K562 (cell line): ENCODE measurements around the gene GADD45G. TPM values are rescaled to one million over a fixed set of nuclear protein-coding genes. Genes with fewer than 3 reads are reported as not detected.

Experiments
- ATAC-seq: fragments of 200-7000 bp; cut with Tn5 transposase; 3 replicates; pipeline ENCODE4 v1.9.1; 2020; ENCODE audit warnings: moderate library complexity
- BruUV-seq: library from RNA; stranded (reverse); fragments of 400-500 nt; replicated peaks from 2 replicates; lab custom pipeline; 2021; lab: Mats Ljungman, UMichigan
- CTCF ChIA-PET: fragments of 300-600 bp; formaldehyde crosslinking; extraction: SDS; loops from one replicate; lab custom pipeline; 2021; ENCODE audit warnings: low intra/inter-chr PET ratio; lab: Yijun Ruan, JAX
- POLR2A ChIA-PET: fragments of 300-600, 350-650 bp; sonication (Branson Sonifier 250); formaldehyde crosslinking; extraction: SDS; loops from one replicate; lab custom pipeline; 2021; ENCODE audit warnings: antibody characterized with exemption, inconsistent platforms; lab: Yijun Ruan, JAX
- DNase-seq, 4 experiments: peaks; one replicate each; pipeline versions ENCODE4 v3.0.0 to v3.0.0-alpha.2; 2011 to 2018; ENCODE audit warnings: low spot score in 3 of 4, mixed read lengths in 3 of 4; ENCODE audit errors: extremely low read depth in 1 of 4
- FAIRE-seq: peaks from 2 replicates; lab custom pipeline; 2011; peaks lifted over from hg19 to GRCh38; lab: Jason Lieb, UNC
- H2AFZ ChIP-seq: 2 replicates; pipeline ENCODE4 v1.6.0; 2011; ENCODE audit warnings: low read depth, low read length, control low read depth, inconsistent platforms
- H3K27ac ChIP-seq: fragments of 200-600 bp; 3 replicates; pipeline ENCODE4 v1.8.0; 2011; ENCODE audit warnings: low read depth, mild to moderate bottlenecking, control low read depth, inconsistent platforms, low read length, moderate library complexity, mixed read lengths; ENCODE audit errors: extremely low read depth
- H3K27me3 ChIP-seq, 2 experiments: fragments of 300-600 bp in 1 of 2; 2 replicates in 1 of 2; 3 replicates in 1 of 2; pipeline versions ENCODE4 v1.6.0 to v1.8.0; 2011; ENCODE audit warnings: inconsistent platforms in 2 of 2, low read length in 2 of 2, mild to moderate bottlenecking in 1 of 2, mixed read lengths in 1 of 2, moderate library complexity in 1 of 2; ENCODE audit not compliant: control insufficient read depth in 2 of 2, insufficient read depth in 2 of 2
- H3K36me3 ChIP-seq: fragments of 300-600 bp; 3 replicates; pipeline ENCODE4 v1.8.0; 2011; ENCODE audit warnings: mild to moderate bottlenecking, low read length, inconsistent platforms; ENCODE audit not compliant: control insufficient read depth, insufficient read depth
- H3K4me1 ChIP-seq, 2 experiments: fragments of 200-600 bp in 1 of 2; replicated peaks in 1 of 2; 2 replicates in 1 of 2; 3 replicates in 1 of 2; pipeline versions ENCODE4 v1.5.1 to v1.8.0; 2011; ENCODE audit warnings: inconsistent platforms in 2 of 2, low read length in 2 of 2, mild to moderate bottlenecking in 1 of 2, mixed read lengths in 1 of 2, moderate library complexity in 1 of 2; ENCODE audit not compliant: control insufficient read depth in 2 of 2, insufficient read depth in 2 of 2
- H3K4me2 ChIP-seq: 2 replicates; pipeline ENCODE4 v1.6.1; 2011; ENCODE audit warnings: low read length, control low read depth, inconsistent platforms, mixed read lengths; ENCODE audit not compliant: insufficient read depth
- H3K4me3 ChIP-seq: fragments of 200-600 bp; sonication (generic), shearing (Covaris generic); 2 replicates; pipeline ENCODE4 v1.5.1; 2016; ENCODE audit warnings: control low read depth, inconsistent platforms
- H3K79me2 ChIP-seq: fragments of 200-600 bp; 3 replicates; pipeline ENCODE4 v1.8.0; 2011; ENCODE audit warnings: low read length, inconsistent platforms; ENCODE audit not compliant: control insufficient read depth, insufficient read depth
- H3K9ac ChIP-seq, 2 experiments: 2 replicates each; pipeline versions ENCODE4 v1.6.0 to v1.6.1; 2011; ENCODE audit warnings: low read depth in 2 of 2, low read length in 2 of 2, control low read depth in 1 of 2, inconsistent platforms in 1 of 2, mild to moderate bottlenecking in 1 of 2, mixed read lengths in 1 of 2; ENCODE audit not compliant: insufficient read depth in 1 of 2
- H3K9me1 ChIP-seq: one replicate; pipeline ENCODE4 v1.6.0; 2011; ENCODE audit warnings: inconsistent platforms, mild to moderate bottlenecking, low read length, moderate library complexity; ENCODE audit not compliant: control insufficient read depth, insufficient read depth
- H3K9me3 ChIP-seq: replicated peaks from 2 replicates; pipeline ENCODE4 v1.5.1; 2011; ENCODE audit warnings: low read depth, low read length, inconsistent platforms; ENCODE audit not compliant: control insufficient read depth, insufficient read depth
- H4K20me1 ChIP-seq: replicated peaks from 2 replicates; pipeline ENCODE4 v1.6.1; 2011; ENCODE audit warnings: low read length, inconsistent platforms, mixed read lengths; ENCODE audit not compliant: control insufficient read depth, insufficient read depth
- CBX1 ChIP-seq: sonication (generic); IDR thresholded peaks from 2 replicates; pipeline ENCODE4 v1.6.1; 2016; ENCODE audit warnings: antibody characterized with exemption, low read depth, mild to moderate bottlenecking
- CREB1 ChIP-seq, 2 experiments: sonication (generic) in 1 of 2; formaldehyde crosslinking in 1 of 2; IDR thresholded peaks; 2 replicates each; pipeline versions ENCODE4 v1.6.1 to v1.8.0; 2012 to 2022; ENCODE audit warnings: inconsistent platforms in 1 of 2, mild to moderate bottlenecking in 1 of 2, missing genetic modification reagents in 1 of 2, moderate library complexity in 1 of 2
- ELF4 ChIP-seq: fragments of 450-650 bp; formaldehyde crosslinking; IDR thresholded peaks from 2 replicates; pipeline ENCODE4 v1.4.0; 2022; ENCODE audit warnings: missing genetic modification characterization
- KLF1 ChIP-seq: fragments of 450-650 bp; IDR thresholded peaks from 2 replicates; pipeline ENCODE4 v1.6.1; 2016; ENCODE audit warnings: missing genetic modification characterization, missing compliant biosample characterization
- MAFF ChIP-seq: IDR thresholded peaks from 2 replicates; pipeline ENCODE4 v1.6.1; 2012; ENCODE audit warnings: low read length, improper control_type of control experiment
- PHB ChIP-seq: fragments of 250-450 bp; sonication (Bioruptor Pico); IDR thresholded peaks from 2 replicates; pipeline ENCODE4 v1.5.0; 2021
- RBM25 ChIP-seq: fragments of 200-400 bp; formaldehyde crosslinking; IDR thresholded peaks from 2 replicates; pipeline ENCODE4 v1.6.1; 2018; ENCODE audit warnings: low read length, low read depth, moderate library complexity; ENCODE audit not compliant: severe bottlenecking
- TEAD1 ChIP-seq, 2 experiments: fragments of 450-650 bp in 1 of 2; sonication (generic) in 1 of 2; formaldehyde crosslinking; IDR thresholded peaks; 2 replicates each; pipeline versions ENCODE4 v1.4.0 to v1.8.0; 2020 to 2022; ENCODE audit warnings: mild to moderate bottlenecking in 2 of 2, missing genetic modification reagents in 1 of 2
- WGBS: fragments of 100-300 bp; shearing (Covaris generic); methylation state at CpG from one replicate; pipeline ENCODE4 v1.1.6; 2016; ENCODE audit warnings: low coverage, mixed read lengths; ENCODE audit not compliant: insufficient coverage; ENCODE audit errors: missing lambda C conversion rate; 5-methylcytosine and 5-hydroxymethylcytosine counted together
- in situ Hi-C: fragments of 300-500 bp; cut with MboI; formaldehyde crosslinking; loops from 4 replicates; pipeline ENCODE4 v1.15.0; 2018; ENCODE audit warnings: inconsistent platforms, mixed read lengths
- intact Hi-C: fragments of 100-400 bp; cut with micrococcal nuclease; formaldehyde crosslinking; loops from 2 replicates; pipeline ENCODE4 v1.14.2; 2022
- polyA plus RNA-seq, 8 experiments: library from polyadenylated mRNA; depleted of rRNA in 4 of 8; stranded (reverse) in 5 of 8; unstranded in 3 of 8; fragments of >200 nt; fragmentation: Nextera tagmentation in 2 of 8; fragmentation: Illumina TruSeq in 1 of 8; extraction: Ambion mirVana in 2 of 8; extraction: Trizol in 1 of 8; gene quantifications; 2 replicates each; pipeline versions ENCODE4 v1.2.1 to v1.2.3, GENCODE V29; 2011 to 2014; ENCODE audit warnings: inconsistent platforms in 1 of 8, missing spikeins in 1 of 8
- total RNA-seq, 7 experiments: library from RNA; depleted of rRNA in 6 of 7; stranded (reverse); fragments of >200 nt in 6 of 7; fragmentation: Illumina TruSeq in 2 of 7; extraction: Trizol in 2 of 7; gene quantifications; 2 replicates each; pipeline versions ENCODE4 v1.2.1 to v1.2.3, GENCODE V29; 2011 to 2021; ENCODE audit warnings: low replicate concordance in 1 of 7
- TF ChIP-seq, protein P1 (sequence below): sonication (generic); formaldehyde crosslinking; IDR thresholded peaks from 2 replicates; pipeline ENCODE4 v1.8.0; 2023; ENCODE audit warnings: mild to moderate bottlenecking, missing genetic modification reagents
- TF ChIP-seq, protein P2 (sequence below), 2 experiments: fragments of 450-650 bp; IDR thresholded peaks; 2 replicates each; pipeline ENCODE4 v1.6.1; 2018; ENCODE audit warnings: mild to moderate bottlenecking in 2 of 2, low read depth in 1 of 2; ENCODE audit not compliant: partially characterized antibody in 2 of 2
- TF ChIP-seq, protein P3 (sequence below): fragments of 200-800 bp; sonication (Bioruptor generic); IDR thresholded peaks from 2 replicates; pipeline ENCODE4 v1.6.1; 2016; ENCODE audit warnings: missing genetic modification characterization, missing compliant biosample characterization

Gene GADD45G
- total and polyA plus RNA-seq, 9 of the 15 experiments (the other 6 are each of a cell fraction or from before 2014, with no cell fraction given): 0.20 to 0.34 TPM; not detected in 7

DNA sequence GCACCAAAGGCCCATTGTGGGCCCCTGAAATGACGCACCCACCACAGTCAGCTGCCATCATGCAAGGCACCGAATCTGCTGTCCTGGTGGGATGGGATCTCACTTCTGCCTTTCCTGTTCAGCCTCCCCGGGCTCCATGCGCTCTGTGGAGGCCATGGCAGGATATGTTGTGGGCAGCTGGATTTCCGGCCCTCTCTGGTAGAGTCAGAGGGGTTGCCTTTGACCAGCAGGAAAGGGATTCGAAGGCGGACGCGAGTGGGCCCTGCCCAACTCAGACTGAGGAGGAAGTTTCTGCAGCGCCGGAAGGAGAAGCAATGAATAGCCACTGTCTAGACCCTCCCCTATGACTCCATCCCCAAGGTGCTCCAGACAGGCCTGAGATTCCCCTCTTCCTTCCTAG, 35.5 kb downstream of the GADD45G start:
- H3K9me1 ChIP-seq: no peaks in the 10 kb centered on the region
- 2% methylated on average over 10 of the region's 11 CpGs for WGBS
- H3K4me2 ChIP-seq: no peak overlapping the region
- intact Hi-C loops: no loop called here
- no peaks in the 10 kb centered on the region; a peak in 1 of 5 replicates for H3K4me1 ChIP-seq
- no peak for ATAC-seq
- in situ Hi-C loops: no loop called here
- H3K27me3 ChIP-seq: peaks cover 0 to 32% of the 10 kb centered on the region in 2 experiments; a peak in 2 of 5 replicates
- no peak for DNase-seq
- no TSS peak for BruUV-seq
- POLR2A ChIA-PET: no interaction called here
- H3K79me2 ChIP-seq: no peaks in the 10 kb centered on the region
- H3K27ac ChIP-seq: no peak overlapping the region
- no peaks in the 10 kb centered on the region for H3K9me3 ChIP-seq
- no peak overlapping the region for H3K9ac ChIP-seq
- H3K36me3 ChIP-seq: no peaks in the 10 kb centered on the region
- no peak overlapping the region for H3K4me3 ChIP-seq
- CTCF ChIA-PET: no interaction called here
- H4K20me1 ChIP-seq: no peaks in the 10 kb centered on the region
- no peak overlapping the region for H2AFZ ChIP-seq
- FAIRE-seq: no peak
- TF ChIP-seq MAFF: no peak
- no peak for TF ChIP-seq ELF4 (CRISPR knock-in tag)
- TF ChIP-seq RBM25: no peak
- no peak for TF ChIP-seq TEAD1 (CRISPR knock-in tag; IDR thresholded peaks at IDR 0.05)
- TF ChIP-seq, protein P1, sequence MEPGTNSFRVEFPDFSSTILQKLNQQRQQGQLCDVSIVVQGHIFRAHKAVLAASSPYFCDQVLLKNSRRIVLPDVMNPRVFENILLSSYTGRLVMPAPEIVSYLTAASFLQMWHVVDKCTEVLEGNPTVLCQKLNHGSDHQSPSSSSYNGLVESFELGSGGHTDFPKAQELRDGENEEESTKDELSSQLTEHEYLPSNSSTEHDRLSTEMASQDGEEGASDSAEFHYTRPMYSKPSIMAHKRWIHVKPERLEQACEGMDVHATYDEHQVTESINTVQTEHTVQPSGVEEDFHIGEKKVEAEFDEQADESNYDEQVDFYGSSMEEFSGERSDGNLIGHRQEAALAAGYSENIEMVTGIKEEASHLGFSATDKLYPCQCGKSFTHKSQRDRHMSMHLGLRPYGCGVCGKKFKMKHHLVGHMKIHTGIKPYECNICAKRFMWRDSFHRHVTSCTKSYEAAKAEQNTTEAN (CRISPR knock-in tag): no peak
- TF ChIP-seq, protein P2, sequence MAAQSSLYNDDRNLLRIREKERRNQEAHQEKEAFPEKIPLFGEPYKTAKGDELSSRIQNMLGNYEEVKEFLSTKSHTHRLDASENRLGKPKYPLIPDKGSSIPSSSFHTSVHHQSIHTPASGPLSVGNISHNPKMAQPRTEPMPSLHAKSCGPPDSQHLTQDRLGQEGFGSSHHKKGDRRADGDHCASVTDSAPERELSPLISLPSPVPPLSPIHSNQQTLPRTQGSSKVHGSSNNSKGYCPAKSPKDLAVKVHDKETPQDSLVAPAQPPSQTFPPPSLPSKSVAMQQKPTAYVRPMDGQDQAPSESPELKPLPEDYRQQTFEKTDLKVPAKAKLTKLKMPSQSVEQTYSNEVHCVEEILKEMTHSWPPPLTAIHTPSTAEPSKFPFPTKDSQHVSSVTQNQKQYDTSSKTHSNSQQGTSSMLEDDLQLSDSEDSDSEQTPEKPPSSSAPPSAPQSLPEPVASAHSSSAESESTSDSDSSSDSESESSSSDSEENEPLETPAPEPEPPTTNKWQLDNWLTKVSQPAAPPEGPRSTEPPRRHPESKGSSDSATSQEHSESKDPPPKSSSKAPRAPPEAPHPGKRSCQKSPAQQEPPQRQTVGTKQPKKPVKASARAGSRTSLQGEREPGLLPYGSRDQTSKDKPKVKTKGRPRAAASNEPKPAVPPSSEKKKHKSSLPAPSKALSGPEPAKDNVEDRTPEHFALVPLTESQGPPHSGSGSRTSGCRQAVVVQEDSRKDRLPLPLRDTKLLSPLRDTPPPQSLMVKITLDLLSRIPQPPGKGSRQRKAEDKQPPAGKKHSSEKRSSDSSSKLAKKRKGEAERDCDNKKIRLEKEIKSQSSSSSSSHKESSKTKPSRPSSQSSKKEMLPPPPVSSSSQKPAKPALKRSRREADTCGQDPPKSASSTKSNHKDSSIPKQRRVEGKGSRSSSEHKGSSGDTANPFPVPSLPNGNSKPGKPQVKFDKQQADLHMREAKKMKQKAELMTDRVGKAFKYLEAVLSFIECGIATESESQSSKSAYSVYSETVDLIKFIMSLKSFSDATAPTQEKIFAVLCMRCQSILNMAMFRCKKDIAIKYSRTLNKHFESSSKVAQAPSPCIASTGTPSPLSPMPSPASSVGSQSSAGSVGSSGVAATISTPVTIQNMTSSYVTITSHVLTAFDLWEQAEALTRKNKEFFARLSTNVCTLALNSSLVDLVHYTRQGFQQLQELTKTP (IDR thresholded peaks at IDR 0.05; ENCODE audit: low read depth in 1 of 2, partially characterized antibody in 2 of 2): no peak
- no peak for TF ChIP-seq CREB1 (IDR thresholded peaks at IDR 0.05)
- TF ChIP-seq CREB1 (CRISPR knock-in tag; IDR thresholded peaks at IDR 0.05): no peak
- no peak for TF ChIP-seq KLF1 (tag)
- no peak for TF ChIP-seq CBX1
- TF ChIP-seq PHB: no peak
- TF ChIP-seq, protein P3, sequence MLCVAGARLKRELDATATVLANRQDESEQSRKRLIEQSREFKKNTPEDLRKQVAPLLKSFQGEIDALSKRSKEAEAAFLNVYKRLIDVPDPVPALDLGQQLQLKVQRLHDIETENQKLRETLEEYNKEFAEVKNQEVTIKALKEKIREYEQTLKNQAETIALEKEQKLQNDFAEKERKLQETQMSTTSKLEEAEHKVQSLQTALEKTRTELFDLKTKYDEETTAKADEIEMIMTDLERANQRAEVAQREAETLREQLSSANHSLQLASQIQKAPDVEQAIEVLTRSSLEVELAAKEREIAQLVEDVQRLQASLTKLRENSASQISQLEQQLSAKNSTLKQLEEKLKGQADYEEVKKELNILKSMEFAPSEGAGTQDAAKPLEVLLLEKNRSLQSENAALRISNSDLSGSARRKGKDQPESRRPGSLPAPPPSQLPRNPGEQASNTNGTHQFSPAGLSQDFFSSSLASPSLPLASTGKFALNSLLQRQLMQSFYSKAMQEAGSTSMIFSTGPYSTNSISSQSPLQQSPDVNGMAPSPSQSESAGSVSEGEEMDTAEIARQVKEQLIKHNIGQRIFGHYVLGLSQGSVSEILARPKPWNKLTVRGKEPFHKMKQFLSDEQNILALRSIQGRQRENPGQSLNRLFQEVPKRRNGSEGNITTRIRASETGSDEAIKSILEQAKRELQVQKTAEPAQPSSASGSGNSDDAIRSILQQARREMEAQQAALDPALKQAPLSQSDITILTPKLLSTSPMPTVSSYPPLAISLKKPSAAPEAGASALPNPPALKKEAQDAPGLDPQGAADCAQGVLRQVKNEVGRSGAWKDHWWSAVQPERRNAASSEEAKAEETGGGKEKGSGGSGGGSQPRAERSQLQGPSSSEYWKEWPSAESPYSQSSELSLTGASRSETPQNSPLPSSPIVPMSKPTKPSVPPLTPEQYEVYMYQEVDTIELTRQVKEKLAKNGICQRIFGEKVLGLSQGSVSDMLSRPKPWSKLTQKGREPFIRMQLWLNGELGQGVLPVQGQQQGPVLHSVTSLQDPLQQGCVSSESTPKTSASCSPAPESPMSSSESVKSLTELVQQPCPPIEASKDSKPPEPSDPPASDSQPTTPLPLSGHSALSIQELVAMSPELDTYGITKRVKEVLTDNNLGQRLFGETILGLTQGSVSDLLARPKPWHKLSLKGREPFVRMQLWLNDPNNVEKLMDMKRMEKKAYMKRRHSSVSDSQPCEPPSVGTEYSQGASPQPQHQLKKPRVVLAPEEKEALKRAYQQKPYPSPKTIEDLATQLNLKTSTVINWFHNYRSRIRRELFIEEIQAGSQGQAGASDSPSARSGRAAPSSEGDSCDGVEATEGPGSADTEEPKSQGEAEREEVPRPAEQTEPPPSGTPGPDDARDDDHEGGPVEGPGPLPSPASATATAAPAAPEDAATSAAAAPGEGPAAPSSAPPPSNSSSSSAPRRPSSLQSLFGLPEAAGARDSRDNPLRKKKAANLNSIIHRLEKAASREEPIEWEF (CRISPR knock-in tag): no peak
